ENCODE measurements around the gene CLIP2. TPM values are rescaled to one million over a fixed set of nuclear protein-coding genes. Genes with fewer than 3 reads are reported as not detected.

The CLIP2 gene
- total RNA-seq, 1 experiment from 2014 or later: 21.6 TPM

DNA sequence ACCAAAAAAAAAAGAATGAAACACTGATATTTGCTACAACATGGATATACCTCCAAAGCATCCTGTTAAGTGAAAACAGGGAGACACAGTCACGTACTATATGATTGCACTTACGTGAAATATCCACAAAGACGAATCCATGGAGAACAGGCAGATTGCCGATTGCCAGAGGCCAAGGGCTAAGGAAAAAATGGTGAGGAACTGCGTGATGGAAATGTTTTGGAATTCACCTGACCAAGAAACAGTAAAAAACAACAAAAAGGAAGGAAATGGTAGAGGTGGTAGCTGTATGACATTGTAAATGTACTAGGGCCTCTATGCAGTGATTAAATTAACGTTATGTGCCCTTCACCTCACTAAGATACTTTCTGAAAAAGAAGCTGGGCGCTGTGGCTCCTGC lies 120.4 kb downstream of the CLIP2 start:
- no peaks in the 10 kb centered on the region for H4K20me1 ChIP-seq (ENCODE audit: control insufficient read depth, insufficient read depth, insufficient read length)
- H4K8ac ChIP-seq (replicated peaks; ENCODE audit: insufficient read length, low read depth, low read length): no peak overlapping the region
- H3K9ac ChIP-seq (ENCODE audit: extremely low read depth, insufficient read length, low read length): no peak overlapping the region
- no peak overlapping the region for H3K27ac ChIP-seq (ENCODE audit: insufficient read length, low read depth, low read length)
- H3K27me3 Mint-ChIP-seq (ENCODE audit: low read depth): peaks cover 10% of the 10 kb centered on the region
- no peak overlapping the region for H4K91ac ChIP-seq (ENCODE audit: insufficient read length, low read depth, low read length)
- no peaks in the 10 kb centered on the region for H3K27me3 ChIP-seq (ENCODE audit: insufficient read depth, low read length)
- H3K56ac ChIP-seq (ENCODE audit: insufficient read length, low read depth, low read length): no peak overlapping the region
- peaks cover 4 to 11% of the 10 kb centered on the region in 2 experiments for H3K4me1 Mint-ChIP-seq
- DNase-seq: no peak
- H2AK5ac ChIP-seq (ENCODE audit: insufficient read length, low read length): no peak overlapping the region
- H3K79me1 ChIP-seq (ENCODE audit: insufficient read depth, low read depth, low read length, poor library complexity, severe bottlenecking): no peaks in the 10 kb centered on the region
- H2BK12ac ChIP-seq (ENCODE audit: insufficient read length, low read depth, low read length): no peak overlapping the region
- no peak overlapping the region for H3K14ac ChIP-seq (ENCODE audit: insufficient read depth, low read length)
- no peak overlapping the region for H2BK5ac ChIP-seq (ENCODE audit: insufficient read length, low read length)
- no peaks in the 10 kb centered on the region for H3K79me2 ChIP-seq (ENCODE audit: insufficient read depth, low read length)
- no peaks in the 10 kb centered on the region for H3K4me1 ChIP-seq (ENCODE audit: insufficient read depth, low read length)
- H4K5ac ChIP-seq (ENCODE audit: insufficient read length, low read depth, low read length): no peak overlapping the region
- H2BK15ac ChIP-seq (ENCODE audit: low read depth, low read length): no peak overlapping the region
- no peak overlapping the region for H2BK20ac ChIP-seq (ENCODE audit: low read depth, low read length, poor library complexity, severe bottlenecking)
- no peak overlapping the region for H2AFZ ChIP-seq (ENCODE audit: low read length)
- H3K23me2 ChIP-seq (ENCODE audit: insufficient read length, low read depth, low read length, poor library complexity, severe bottlenecking): no peaks in the 10 kb centered on the region
- H3K23ac ChIP-seq (ENCODE audit: insufficient read length, low read depth, low read length): no peak overlapping the region
- H3K36me3 Mint-ChIP-seq (ENCODE audit: insufficient read depth in 1 of 3, low read depth in 3 of 3): no peaks in the 10 kb centered on the region
- no peak overlapping the region for H3K4me2 ChIP-seq (ENCODE audit: insufficient read depth, insufficient read length, low read length)
- no peak overlapping the region for H3T11ph ChIP-seq (ENCODE audit: low read length)
- no peak overlapping the region for H3K4ac ChIP-seq (ENCODE audit: low read depth, low read length)
- no peak overlapping the region for H3K27ac Mint-ChIP-seq
- no peak overlapping the region for H3K18ac ChIP-seq (ENCODE audit: insufficient read length, low read depth, low read length)
- no peak overlapping the region for H2BK120ac ChIP-seq (ENCODE audit: low read depth, low read length, poor library complexity, severe bottlenecking)
- no peaks in the 10 kb centered on the region for H3K9me3 ChIP-seq (ENCODE audit: control insufficient read depth, low read depth, low read length)
- no peak for TF ChIP-seq CTCF (conservative IDR thresholded peaks at IDR 0.05)
- H3K9me3 Mint-ChIP-seq: no peaks in the 10 kb centered on the region; a peak in 2 of 5 replicates
- no peak overlapping the region for H3K4me3 Mint-ChIP-seq
- WGBS (ENCODE audit: extremely low coverage, insufficient read length, low lambda C conversion rate): no CpG with 5 or more reads among the region's 7 CpGs

Data from H9 (cell line).